Right lobe of liver (tissue), 6 donors: ENCODE data around the gene MARK3. TPM values are rescaled to one million over a fixed set of nuclear protein-coding genes. Genes with fewer than 3 reads are reported as not detected.

Source experiments
- ATAC-seq, 4 donors: fragments of 200-7000 bp; cut with Tn5 transposase; one replicate each; pipeline ENCODE4 v1.9.1; 2020; ENCODE audit warnings: mild to moderate bottlenecking in 4 of 4, moderate library complexity in 4 of 4
- DNase-seq, 3 donors: peaks; one replicate each; pipeline ENCODE4 v3.0.0-alpha.2; 2020
- H3K27ac ChIP-seq, 3 donors: fragments of 200-600 bp; one replicate each; pipeline ENCODE4 v1.8.0; 2022
- H3K27me3 ChIP-seq, 2 donors: fragments of 200-600 bp; one replicate each; pipeline ENCODE4 v1.8.0; 2022
- H3K36me3 ChIP-seq, 4 donors: fragments of 200-600 bp; sonication (generic) in 1 of 4; one replicate each; pipeline versions ENCODE4 v1.5.1 to v1.8.0; 2017 to 2022; ENCODE audit warnings: control low read depth in 1 of 4
- H3K4me1 ChIP-seq, 4 donors: fragments of 200-600 bp; sonication (generic) in 1 of 4; one replicate each; pipeline versions ENCODE4 v1.5.1 to v1.8.0; 2017 to 2022; ENCODE audit warnings: control low read depth in 1 of 4
- H3K4me3 ChIP-seq, 3 donors: fragments of 200-600 bp; one replicate each; pipeline ENCODE4 v1.8.0; 2022
- H3K9me3 ChIP-seq, 4 donors: fragments of 200-600 bp; sonication (generic) in 1 of 4; one replicate each; pipeline versions ENCODE4 v1.5.1 to v1.8.0; 2017 to 2022; ENCODE audit warnings: control low read depth in 1 of 4
- CTCF ChIP-seq, 4 donors: fragments of 200-600 bp in 3 of 4; fragments of 450-650 bp in 1 of 4; IDR thresholded peaks; one replicate each; pipeline versions ENCODE4 v1.5.1 to v1.8.0; 2016 to 2022; ENCODE audit warnings: antibody characterized with exemption in 4 of 4, mild to moderate bottlenecking in 2 of 4
- POLR2A ChIP-seq: fragments of 450-650 bp; IDR thresholded peaks from one replicate; pipeline ENCODE4 v1.6.1; 2017; ENCODE audit warnings: antibody characterized with exemption, mild to moderate bottlenecking
- WGBS: methylation state at CpG from one replicate; pipeline ENCODE4 v1.1.6; 2018; ENCODE audit warnings: low coverage, low lambda C conversion rate; ENCODE audit not compliant: insufficient coverage; ENCODE audit errors: missing lambda C conversion rate; 5-methylcytosine and 5-hydroxymethylcytosine counted together
- intact Hi-C, 2 donors: fragments of 100-400 bp; cut with DNase I; formaldehyde crosslinking; loops; one replicate each; pipeline versions ENCODE4 v1.11.2 to v1.14.1; 2022
- total RNA-seq, 6 experiments: library from RNA; depleted of rRNA in 2 of 6; stranded (reverse); fragments of >200 nt in 2 of 6; fragmentation: NEBNext Ultra II Directional in 3 of 6; extraction: Animal tissue kit (Norgen Biotek cat#: 25700) in 3 of 6; gene quantifications; one replicate each; pipeline versions ENCODE4 v1.1.0 to v1.2.4, GENCODE V29; 2016 to 2023
- donor health status: DM: no; HTN: yes; CAD: no.
- donor health status: DM: no; HTN: no; CAD: no.
- donor health status: DM: no; HTN: no; CAD: no.
- donor health status: DM: no; HTN: yes; CAD: no.
- donor health status: DM: no; HTN: yes; CAD: no.

The MARK3 gene
- total RNA-seq, 6 experiments from 2014 or later = 25.5 to 34.3 (median 27.3) TPM

DNA sequence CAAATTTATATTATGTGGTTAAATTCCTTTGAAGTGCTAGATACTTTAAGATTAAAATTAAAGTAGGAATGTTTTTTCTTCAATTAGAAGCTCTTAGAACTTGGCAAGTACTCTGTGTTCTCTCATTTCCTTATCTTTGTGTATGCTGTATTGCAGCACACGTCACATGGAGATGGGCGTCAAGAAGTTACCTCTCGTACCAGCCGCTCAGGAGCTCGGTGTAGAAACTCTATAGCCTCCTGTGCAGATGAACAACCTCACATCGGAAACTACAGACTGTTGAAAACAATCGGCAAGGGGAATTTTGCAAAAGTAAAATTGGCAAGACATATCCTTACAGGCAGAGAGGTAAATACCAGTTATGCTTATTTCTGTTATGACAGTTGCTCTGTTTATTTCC is 19.7 kb downstream of the MARK3 start:
- WGBS = 43% methylated on average over 7 of the region's 7 CpGs
- TF ChIP-seq CTCF (IDR thresholded peaks at IDR 0.05) (no peak), POLR2A (no peak)
- Histone ChIP-seq H3K27me3 (no peaks in the 10 kb centered on the region), H3K27ac (peak overlapping the region in 2 of 3 donors; percentile 26 to 49), H3K9me3 (no peaks in the 10 kb centered on the region), H3K36me3 (peaks cover 0 to 13% (median 1%) of the 10 kb centered on the region in 4 donors), H3K4me1 (peaks cover 0 to 31% (median 6%) of the 10 kb centered on the region in 4 donors), H3K4me3 (no peak overlapping the region)
- intact Hi-C loops = no loop called here
- no peak for DNase-seq
- ATAC-seq = peak; percentile 54 to 85 (median 58)

GRCh38 chr14:103408491-103409155 is 23.4 kb downstream of the MARK3 start:
- intact Hi-C loops = no loop called here
- H3K9me3 ChIP-seq = no peaks in the 10 kb centered on the region
- H3K4me3 ChIP-seq = no peak overlapping the region
- DNase-seq = no peak
- H3K4me1 ChIP-seq = peaks cover 0 to 13% (median 4%) of the 10 kb centered on the region in 4 donors
- 63% methylated on average over 6 of the region's 7 CpGs for WGBS
- no peaks in the 10 kb centered on the region for H3K27me3 ChIP-seq
- TF ChIP-seq CTCF (IDR thresholded peaks at IDR 0.05) (no peak), POLR2A (no peak)
- peaks cover 0 to 13% (median 1%) of the 10 kb centered on the region in 4 donors for H3K36me3 ChIP-seq
- ATAC-seq = peak; percentile 26 to 61 (median 34)
- no peak overlapping the region for H3K27ac ChIP-seq

DNA sequence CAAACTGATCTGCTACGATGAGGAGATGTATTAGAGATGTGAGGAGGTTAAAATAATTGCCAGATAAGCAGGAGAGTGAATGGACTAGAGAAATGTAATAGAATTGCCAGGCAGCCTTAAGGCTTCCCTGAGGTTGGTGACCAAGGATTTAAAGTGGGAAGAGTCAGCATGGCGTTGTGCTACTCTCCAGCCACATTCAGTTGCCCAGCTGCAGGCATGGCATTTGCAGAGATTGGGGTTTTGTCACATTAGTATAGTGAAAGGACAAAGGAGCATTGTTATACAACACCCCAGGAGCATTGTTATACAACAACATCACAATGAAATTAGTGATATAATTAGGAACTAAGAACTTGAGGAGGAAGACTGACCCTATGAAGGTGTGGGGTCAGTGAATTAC is 31.7 kb downstream of the MARK3 start:
- TF ChIP-seq POLR2A = no peak
- TF ChIP-seq CTCF (IDR thresholded peaks at IDR 0.05) = no peak
- Histone ChIP-seq H3K27ac (no peak overlapping the region), H3K27me3 (no peaks in the 10 kb centered on the region), H3K4me3 (no peak overlapping the region), H3K4me1 (no peaks in the 10 kb centered on the region), H3K36me3 (peaks cover 0 to 2% (median 0%) of the 10 kb centered on the region in 4 donors), H3K9me3 (no peaks in the 10 kb centered on the region)
- ATAC-seq (no peak), DNase-seq (no peak)
- intact Hi-C loops = no loop called here
- WGBS = 90% methylated on average over 2 of the region's 2 CpGs

GRCh38 chr14:103418481-103418818 is 33.2 kb downstream of the MARK3 start:
- WGBS = 60% methylated on average over 3 of the region's 3 CpGs
- intact Hi-C loops = no loop called here
- DNase-seq (no peak), ATAC-seq (peak; percentile 39 to 66 (median 51))
- no peak for TF ChIP-seq POLR2A
- no peak for TF ChIP-seq CTCF (IDR thresholded peaks at IDR 0.05)
- Histone ChIP-seq H3K4me3 (no peak overlapping the region), H3K4me1 (no peaks in the 10 kb centered on the region), H3K27ac (no peak overlapping the region), H3K36me3 (peaks cover 0 to 2% (median 0%) of the 10 kb centered on the region in 4 donors), H3K27me3 (no peaks in the 10 kb centered on the region), H3K9me3 (no peaks in the 10 kb centered on the region)
